Measurements from ENCODE around the gene MAP2. TPM values are rescaled to one million over a fixed set of nuclear protein-coding genes. Genes with fewer than 3 reads are reported as not detected.

MAP2 gene
- total RNA-seq, 1 experiment from 2014 or later: 7.4 TPM

DNA sequence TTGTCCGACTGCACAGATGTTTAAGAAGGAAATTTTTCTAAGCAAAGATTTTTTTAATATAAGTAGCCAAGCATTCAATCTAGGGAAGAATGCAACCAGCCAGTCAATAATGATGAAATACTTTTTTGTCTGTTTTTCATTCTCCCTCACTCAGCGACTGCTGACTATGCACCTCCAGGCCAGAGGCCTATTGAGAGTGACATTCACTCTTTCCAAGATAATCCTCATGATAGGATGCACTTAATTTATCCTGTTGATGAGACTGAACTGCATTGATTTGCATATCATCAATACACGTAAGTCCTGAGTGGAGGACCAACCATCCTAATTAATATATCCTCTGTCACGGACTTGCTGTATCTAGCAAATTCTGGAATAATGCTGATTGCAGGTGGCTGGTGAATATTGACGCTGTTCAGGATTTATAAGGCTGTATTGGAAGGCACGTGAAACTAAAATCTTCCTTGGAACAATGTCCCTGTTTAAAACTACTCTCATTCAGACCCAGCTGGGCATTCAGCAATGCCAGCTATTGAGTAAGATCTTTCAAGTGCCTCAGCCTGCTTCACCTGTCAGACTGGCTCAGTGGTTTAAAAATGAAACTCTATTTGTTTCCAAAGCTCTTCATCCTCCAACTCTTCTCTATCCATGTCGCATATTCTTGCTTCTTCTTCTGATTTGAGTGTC is 142.2 kb downstream of the MAP2 start:
- TF ChIP-seq SIN3A (IDR thresholded peaks at IDR 0.05; ENCODE audit: low read depth) (no peak), ELF1 (IDR thresholded peaks at IDR 0.05; ENCODE audit: borderline replicate concordance, low read depth) (no peak), EZH2 (IDR thresholded peaks at IDR 0.05) (no peak), POLR2A (IDR thresholded peaks at IDR 0.05; ENCODE audit: borderline replicate concordance, extremely low read depth, insufficient read depth, insufficient read length) (no peak), FOSL1 (IDR thresholded peaks at IDR 0.05; ENCODE audit: low read depth) (no peak), SRF (IDR thresholded peaks at IDR 0.05; ENCODE audit: low read depth) (no peak), CTCF (IDR thresholded peaks at IDR 0.05 in 2 of 3, conservative IDR thresholded peaks at IDR 0.05 in 1 of 3; ENCODE audit: borderline replicate concordance in 1 of 3, insufficient read depth in 1 of 3, low read depth in 2 of 3, low read length in 2 of 3) (no peak), ATF3 (IDR thresholded peaks at IDR 0.05) (no peak), TCF7L2 (IDR thresholded peaks at IDR 0.05; ENCODE audit: borderline replicate concordance, extremely low read depth, insufficient read depth, insufficient read length) (no peak), REST (IDR thresholded peaks at IDR 0.05; ENCODE audit: low read depth) (no peak), CBX3 (IDR thresholded peaks at IDR 0.05; ENCODE audit: low read depth) (no peak)
- TF ChIP-seq, protein P1, sequence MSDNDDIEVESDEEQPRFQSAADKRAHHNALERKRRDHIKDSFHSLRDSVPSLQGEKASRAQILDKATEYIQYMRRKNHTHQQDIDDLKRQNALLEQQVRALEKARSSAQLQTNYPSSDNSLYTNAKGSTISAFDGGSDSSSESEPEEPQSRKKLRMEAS (IDR thresholded peaks at IDR 0.05): no peak
- H3K36me3 ChIP-seq (ENCODE audit: control insufficient read depth in 1 of 2, insufficient read depth in 2 of 2, low read length in 2 of 2): no peaks in the 10 kb centered on the region
- no peak overlapping the region for H3K4me3 ChIP-seq (replicated peaks in 1 of 2; ENCODE audit: low read depth in 1 of 2, low read length in 2 of 2)
- H3K27me3 ChIP-seq (ENCODE audit: insufficient read depth, low read length): no peaks in the 10 kb centered on the region
- ChIA-PET RAD21 (ENCODE audit: low non-redundant PET in 1 of 2, low total read pairs in 2 of 2, uncharacterized antibody in 2 of 2, unreplicated experiment in 2 of 2) (no interaction called here), CTCF (interaction anchor here (1.6 kb wide), 1 partner anchor 140 kb away, joined by 4 read pairs; no protein-coding TSS in a partner anchor), POLR2A (no interaction called here)
- no TSS peak for BruUV-seq (replicated peaks)
- no peaks in the 10 kb centered on the region for H3K9me2 ChIP-seq (ENCODE audit: insufficient read depth)
- no peaks in the 10 kb centered on the region for H4K20me1 ChIP-seq (ENCODE audit: insufficient read depth)
- ATAC-seq (no peak), DNase-seq (ENCODE audit: low read depth, low spot score) (no peak)
- H3K9me3 ChIP-seq (ENCODE audit: control insufficient read depth in 1 of 2, insufficient read depth in 1 of 2, low read depth in 1 of 2, low read length in 2 of 2): no peaks in the 10 kb centered on the region
- H3K9ac ChIP-seq (ENCODE audit: low read length): no peak overlapping the region
- H3K4me2 ChIP-seq (ENCODE audit: low read length): no peak overlapping the region
- H3K4me1 ChIP-seq (ENCODE audit: control insufficient read depth in 1 of 2, insufficient read depth in 2 of 2, low read length in 2 of 2): no peaks in the 10 kb centered on the region
- no peak overlapping the region for H3K27ac ChIP-seq (ENCODE audit: low read depth, low read length)
- no peaks in the 10 kb centered on the region for H3K79me2 ChIP-seq (ENCODE audit: insufficient read depth, low read length)
- intact Hi-C loops (cut with micrococcal nuclease): no loop called here
- H2AFZ ChIP-seq (ENCODE audit: low read depth, low read length, poor library complexity, severe bottlenecking): no peak overlapping the region
